K562 (cell line): ENCODE results near the gene IGF2BP3. TPM values are rescaled to one million over a fixed set of nuclear protein-coding genes. Genes with fewer than 3 reads are reported as not detected.
A peak's percentile ranks its signal among the peaks of the same experiment; 100 is the strongest.

ENCODE experiments used
- BRD4 ChIP-seq: fragments of 200-600 bp; sonication (generic); IDR thresholded peaks from 2 replicates; pipeline ENCODE4 v1.6.1; 2017; ENCODE audit warnings: inconsistent platforms
- CBFB ChIP-seq: sonication (generic); formaldehyde crosslinking; IDR thresholded peaks from 2 replicates; pipeline ENCODE4 v1.4.0; 2020; ENCODE audit warnings: mild to moderate bottlenecking, missing genetic modification reagents
- CHD1 ChIP-seq: fragments of 200-600 bp; sonication (generic); IDR thresholded peaks from one replicate; pipeline ENCODE4 v1.6.1; 2012; ENCODE audit warnings: mild to moderate bottlenecking, moderate library complexity, low read length, inconsistent platforms
- DPF2 ChIP-seq: fragments of 450-650 bp; IDR thresholded peaks from 2 replicates; pipeline ENCODE4 v1.6.1; 2016
- EWSR1 ChIP-seq: fragments of 450-650 bp; IDR thresholded peaks from 2 replicates; pipeline ENCODE4 v1.6.1; 2018; ENCODE audit warnings: borderline replicate concordance, mild to moderate bottlenecking, low read depth, moderate library complexity; ENCODE audit not compliant: partially characterized antibody
- HDAC1 ChIP-seq, 2 experiments: fragments of 450-650 bp; IDR thresholded peaks; 2 replicates each; pipeline ENCODE4 v1.6.1; 2016 to 2017; ENCODE audit warnings: inconsistent platforms in 1 of 2, mild to moderate bottlenecking in 1 of 2, moderate library complexity in 1 of 2
- LEF1 ChIP-seq: fragments of 450-650 bp; IDR thresholded peaks from 2 replicates; pipeline ENCODE4 v1.6.1; 2016; ENCODE audit warnings: mild to moderate bottlenecking
- MAX ChIP-seq: sonication (generic); formaldehyde crosslinking; IDR thresholded peaks from 2 replicates; pipeline ENCODE4 v1.9.0; 2022; ENCODE audit warnings: mild to moderate bottlenecking, missing genetic modification reagents
- MLLT1 ChIP-seq, 2 experiments: fragments of 450-650 bp; IDR thresholded peaks; 2 replicates each; pipeline ENCODE4 v1.6.1; 2016
- NFRKB ChIP-seq: fragments of 450-650 bp; IDR thresholded peaks from 2 replicates; pipeline ENCODE4 v1.6.1; 2016; ENCODE audit warnings: low read depth
- OTX1 ChIP-seq: fragments of 450-650 bp; formaldehyde crosslinking; IDR thresholded peaks from 2 replicates; pipeline ENCODE4 v1.4.0; 2022; ENCODE audit warnings: mild to moderate bottlenecking
- PTBP1 ChIP-seq: fragments of 200-400 bp; formaldehyde crosslinking; IDR thresholded peaks from 2 replicates; pipeline ENCODE4 v1.6.1; 2017; ENCODE audit warnings: low read depth, low read length
- ZNF197 ChIP-seq: fragments of 200-800 bp; sonication (Bioruptor generic); IDR thresholded peaks from 2 replicates; pipeline ENCODE4 v1.6.1; 2016; ENCODE audit warnings: low read depth, missing genetic modification characterization, missing compliant biosample characterization
- ZNF586 ChIP-seq: fragments of 450-650 bp; formaldehyde crosslinking; conservative IDR thresholded peaks from 2 replicates; pipeline ENCODE4 v1.4.0; 2020; ENCODE audit warnings: mild to moderate bottlenecking, moderate library complexity
- ZNF764 ChIP-seq: fragments of 250-450 bp; sonication (Bioruptor Pico); IDR thresholded peaks from 2 replicates; pipeline ENCODE4 v1.4.0; 2020; ENCODE audit warnings: low read depth, mild to moderate bottlenecking, moderate library complexity
- ZSCAN32 ChIP-seq: fragments of 450-650 bp; formaldehyde crosslinking; IDR thresholded peaks from 2 replicates; pipeline ENCODE4 v1.4.0; 2020; ENCODE audit warnings: mild to moderate bottlenecking, moderate library complexity
- polyA plus RNA-seq, 8 experiments: library from polyadenylated mRNA; depleted of rRNA in 4 of 8; stranded (reverse) in 5 of 8; unstranded in 3 of 8; fragments of >200 nt; fragmentation: Nextera tagmentation in 2 of 8; fragmentation: Illumina TruSeq in 1 of 8; extraction: Ambion mirVana in 2 of 8; extraction: Trizol in 1 of 8; gene quantifications; 2 replicates each; pipeline versions ENCODE4 v1.2.1 to v1.2.3, GENCODE V29; 2011 to 2014; ENCODE audit warnings: inconsistent platforms in 1 of 8, missing spikeins in 1 of 8
- total RNA-seq, 7 experiments: library from RNA; depleted of rRNA in 6 of 7; stranded (reverse); fragments of >200 nt in 6 of 7; fragmentation: Illumina TruSeq in 2 of 7; extraction: Trizol in 2 of 7; gene quantifications; 2 replicates each; pipeline versions ENCODE4 v1.2.1 to v1.2.3, GENCODE V29; 2011 to 2021; ENCODE audit warnings: low replicate concordance in 1 of 7
- TF ChIP-seq, protein P1 (sequence below), 2 experiments: fragments of 450-650 bp; IDR thresholded peaks; 2 replicates each; pipeline ENCODE4 v1.6.1; 2018; ENCODE audit warnings: mild to moderate bottlenecking in 2 of 2, low read depth in 1 of 2; ENCODE audit not compliant: partially characterized antibody in 2 of 2
- TF ChIP-seq, protein P2 (sequence below): fragments of 200-800 bp; sonication (Bioruptor generic); IDR thresholded peaks from 2 replicates; pipeline ENCODE4 v1.6.1; 2017; ENCODE audit warnings: missing genetic modification characterization, missing compliant biosample characterization

Gene IGF2BP3
- total and polyA plus RNA-seq, 9 of the 15 experiments (the other 6 are each of a cell fraction or from before 2014, with no cell fraction given) = 8.4 to 88.1 (median 61.2) TPM

DNA sequence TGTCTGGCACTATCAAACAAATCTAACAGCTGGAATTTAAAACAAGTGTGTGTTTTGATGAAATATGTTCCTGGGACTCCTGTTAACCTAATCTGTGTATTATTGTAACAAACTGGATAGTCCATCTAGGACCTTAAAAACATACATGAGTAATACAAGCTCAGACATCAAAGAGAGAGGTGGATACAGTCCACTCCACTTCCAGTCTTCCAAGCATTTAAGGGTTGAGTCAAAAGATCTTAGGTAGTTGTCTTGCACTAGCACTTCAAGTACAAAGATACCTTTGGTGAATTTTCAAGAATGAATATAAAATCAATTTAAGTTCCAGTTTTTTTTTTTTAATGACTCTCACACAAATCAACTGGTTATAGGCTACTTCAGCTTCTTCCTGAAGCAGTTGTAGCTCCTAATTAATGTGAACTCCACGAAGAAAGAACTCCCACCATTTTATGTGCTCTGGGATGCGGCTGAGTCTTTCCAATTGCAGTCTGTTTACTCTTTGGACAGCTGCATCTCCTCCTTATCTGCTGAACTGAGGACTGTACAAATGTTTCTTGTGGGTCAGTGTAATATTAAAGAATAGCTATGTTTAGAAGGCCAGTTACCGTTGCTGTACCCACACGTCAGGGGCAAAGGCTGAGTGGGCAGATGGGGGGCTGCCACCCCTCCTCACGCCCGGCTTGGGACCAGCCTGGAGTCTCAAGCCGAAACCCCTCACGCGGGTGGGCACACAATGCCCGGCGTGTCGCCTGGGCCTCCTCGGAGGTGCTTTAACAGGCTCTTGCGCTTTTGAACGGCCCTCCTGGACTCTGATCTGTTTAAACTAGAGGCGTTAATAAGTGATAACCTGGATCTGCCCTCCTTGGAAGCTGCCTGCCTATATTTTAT is 2.9 kb upstream of the IGF2BP3 start (continued):
- peak; percentile 17; the same call in 1 of the 2 replicates for TF ChIP-seq NFRKB
- TF ChIP-seq DPF2 = 0 out of 2 replicates have a peak, but pooled peaks have one; percentile 30
- peak; percentile 24; the same call in 1 of the 2 replicates for TF ChIP-seq ZNF764 (CRISPR knock-in tag)
- TF ChIP-seq CBFB = 0 out of 2 replicates have a peak, but pooled peaks have one; percentile 20
- TF ChIP-seq ZSCAN32 = peak; percentile 55; the same call in 1 of the 2 replicates
- TF ChIP-seq ZNF197 (CRISPR knock-in tag) = 0 out of 2 replicates have a peak, but pooled peaks have one; percentile 25
- peak; percentile 54 to 61; a peak in 2 of 4 replicates for TF ChIP-seq MLLT1 (IDR thresholded peaks at IDR 0.05)
- TF ChIP-seq CHD1 = peak; percentile 18
- 0 out of 2 replicates have a peak, but pooled peaks have one; percentile 31 for TF ChIP-seq ZNF586 (CRISPR knock-in tag)
- TF ChIP-seq MAX (CRISPR knock-in tag) = no peak
- peak; percentile 8; the same call in 1 of the 2 replicates for TF ChIP-seq BRD4
- TF ChIP-seq HDAC1 (IDR thresholded peaks at IDR 0.05) = peak in 1 of 2 experiments; percentile 19; a peak in 1 of 4 replicates
- TF ChIP-seq PTBP1 = 0 out of 2 replicates have a peak, but pooled peaks have one; percentile 14
- no peak for TF ChIP-seq EWSR1
- peak; percentile 19; the same call in 1 of the 2 replicates for TF ChIP-seq OTX1 (CRISPR knock-in tag)
- 0 out of 2 replicates have a peak, but pooled peaks have one; percentile 43 for TF ChIP-seq LEF1
- TF ChIP-seq, protein P1, sequence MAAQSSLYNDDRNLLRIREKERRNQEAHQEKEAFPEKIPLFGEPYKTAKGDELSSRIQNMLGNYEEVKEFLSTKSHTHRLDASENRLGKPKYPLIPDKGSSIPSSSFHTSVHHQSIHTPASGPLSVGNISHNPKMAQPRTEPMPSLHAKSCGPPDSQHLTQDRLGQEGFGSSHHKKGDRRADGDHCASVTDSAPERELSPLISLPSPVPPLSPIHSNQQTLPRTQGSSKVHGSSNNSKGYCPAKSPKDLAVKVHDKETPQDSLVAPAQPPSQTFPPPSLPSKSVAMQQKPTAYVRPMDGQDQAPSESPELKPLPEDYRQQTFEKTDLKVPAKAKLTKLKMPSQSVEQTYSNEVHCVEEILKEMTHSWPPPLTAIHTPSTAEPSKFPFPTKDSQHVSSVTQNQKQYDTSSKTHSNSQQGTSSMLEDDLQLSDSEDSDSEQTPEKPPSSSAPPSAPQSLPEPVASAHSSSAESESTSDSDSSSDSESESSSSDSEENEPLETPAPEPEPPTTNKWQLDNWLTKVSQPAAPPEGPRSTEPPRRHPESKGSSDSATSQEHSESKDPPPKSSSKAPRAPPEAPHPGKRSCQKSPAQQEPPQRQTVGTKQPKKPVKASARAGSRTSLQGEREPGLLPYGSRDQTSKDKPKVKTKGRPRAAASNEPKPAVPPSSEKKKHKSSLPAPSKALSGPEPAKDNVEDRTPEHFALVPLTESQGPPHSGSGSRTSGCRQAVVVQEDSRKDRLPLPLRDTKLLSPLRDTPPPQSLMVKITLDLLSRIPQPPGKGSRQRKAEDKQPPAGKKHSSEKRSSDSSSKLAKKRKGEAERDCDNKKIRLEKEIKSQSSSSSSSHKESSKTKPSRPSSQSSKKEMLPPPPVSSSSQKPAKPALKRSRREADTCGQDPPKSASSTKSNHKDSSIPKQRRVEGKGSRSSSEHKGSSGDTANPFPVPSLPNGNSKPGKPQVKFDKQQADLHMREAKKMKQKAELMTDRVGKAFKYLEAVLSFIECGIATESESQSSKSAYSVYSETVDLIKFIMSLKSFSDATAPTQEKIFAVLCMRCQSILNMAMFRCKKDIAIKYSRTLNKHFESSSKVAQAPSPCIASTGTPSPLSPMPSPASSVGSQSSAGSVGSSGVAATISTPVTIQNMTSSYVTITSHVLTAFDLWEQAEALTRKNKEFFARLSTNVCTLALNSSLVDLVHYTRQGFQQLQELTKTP (IDR thresholded peaks at IDR 0.05; ENCODE audit: low read depth in 1 of 2, partially characterized antibody in 2 of 2) = peak; percentile 20 to 41
- TF ChIP-seq, protein P2, sequence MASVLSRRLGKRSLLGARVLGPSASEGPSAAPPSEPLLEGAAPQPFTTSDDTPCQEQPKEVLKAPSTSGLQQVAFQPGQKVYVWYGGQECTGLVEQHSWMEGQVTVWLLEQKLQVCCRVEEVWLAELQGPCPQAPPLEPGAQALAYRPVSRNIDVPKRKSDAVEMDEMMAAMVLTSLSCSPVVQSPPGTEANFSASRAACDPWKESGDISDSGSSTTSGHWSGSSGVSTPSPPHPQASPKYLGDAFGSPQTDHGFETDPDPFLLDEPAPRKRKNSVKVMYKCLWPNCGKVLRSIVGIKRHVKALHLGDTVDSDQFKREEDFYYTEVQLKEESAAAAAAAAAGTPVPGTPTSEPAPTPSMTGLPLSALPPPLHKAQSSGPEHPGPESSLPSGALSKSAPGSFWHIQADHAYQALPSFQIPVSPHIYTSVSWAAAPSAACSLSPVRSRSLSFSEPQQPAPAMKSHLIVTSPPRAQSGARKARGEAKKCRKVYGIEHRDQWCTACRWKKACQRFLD (CRISPR knock-in tag) = 0 out of 2 replicates have a peak, but pooled peaks have one; percentile 20
